DMS 273 (cell line): ENCODE results near the gene DKC1.
"Not testable (repeated sequence)": the region's sequence is repeated elsewhere in the genome, so short reads cannot be mapped to it uniquely, and the experiment has no call there.

ENCODE experiments used
- DNase-seq: peaks from one replicate; lab custom pipeline; 2025; ENCODE audit not compliant: unreplicated experiment; lab: John Stamatoyannopoulos, UW

Gene DKC1

DNA sequence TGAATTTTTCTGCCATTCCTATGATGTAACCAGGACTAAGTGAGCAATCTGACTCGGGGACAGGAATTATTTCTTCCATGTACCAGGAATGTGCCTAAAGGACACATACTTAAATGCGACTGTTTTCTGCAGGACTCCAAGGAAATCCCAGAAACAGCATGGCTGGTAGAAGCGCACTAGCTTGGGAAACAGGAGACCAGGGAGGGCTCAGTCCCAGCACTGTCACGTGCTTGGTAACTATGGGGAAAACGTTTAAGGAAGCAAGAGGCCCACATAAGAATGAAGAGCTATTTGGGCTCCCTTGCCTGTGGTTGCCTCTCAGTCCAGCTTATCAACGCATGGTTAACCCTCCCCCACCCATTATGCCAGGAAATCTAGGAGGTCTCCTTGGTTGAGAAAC is 23.1 kb downstream of the DKC1 start:
- no peak for DNase-seq

GRCh38 chrX:154791467-154791866 is 28.8 kb downstream of the DKC1 start:
- no peak for DNase-seq

DNA sequence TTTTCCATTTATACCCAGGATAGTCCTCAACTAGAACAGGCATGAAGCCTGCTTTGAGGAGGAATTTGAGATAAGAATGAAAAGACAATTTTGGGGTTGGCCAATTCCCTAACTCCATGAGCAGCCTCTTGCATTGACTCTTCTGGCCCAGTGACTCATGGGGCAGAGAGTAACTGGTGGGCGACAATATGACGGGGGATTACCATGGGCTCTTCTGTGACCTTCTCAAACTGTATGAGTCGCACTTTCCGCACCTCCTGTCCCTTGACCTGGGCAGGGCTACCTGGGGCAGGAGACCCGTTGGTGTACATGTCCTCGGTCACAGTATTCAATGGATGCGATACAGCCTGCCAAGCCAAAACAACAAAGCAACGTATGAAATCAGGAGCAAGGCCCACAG is 29.3 kb downstream of the DKC1 start:
- no peak for DNase-seq

GRCh38 chrX:154793084-154793795 is 30.6 kb downstream of the DKC1 start:
- no peak for DNase-seq

DNA sequence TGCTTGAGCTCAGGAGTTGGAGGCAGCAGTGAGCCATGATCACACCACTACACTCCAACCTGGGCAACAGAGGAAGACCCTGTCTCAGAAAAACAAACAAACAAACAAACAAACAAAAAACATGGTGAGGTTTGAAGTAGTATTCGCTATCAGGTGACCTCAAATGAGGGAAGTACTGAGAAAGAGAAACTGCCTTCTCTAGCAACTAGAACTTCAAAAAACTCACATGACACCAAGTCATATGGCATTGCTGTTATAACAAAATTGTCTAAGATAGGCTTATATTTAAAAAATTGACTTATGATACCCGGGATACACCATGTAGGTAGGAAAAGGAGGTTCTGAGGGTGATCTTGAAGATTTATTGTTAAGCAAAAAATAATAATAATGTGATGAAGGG is 32.4 kb downstream of the DKC1 start:
- no peak for DNase-seq

DNA sequence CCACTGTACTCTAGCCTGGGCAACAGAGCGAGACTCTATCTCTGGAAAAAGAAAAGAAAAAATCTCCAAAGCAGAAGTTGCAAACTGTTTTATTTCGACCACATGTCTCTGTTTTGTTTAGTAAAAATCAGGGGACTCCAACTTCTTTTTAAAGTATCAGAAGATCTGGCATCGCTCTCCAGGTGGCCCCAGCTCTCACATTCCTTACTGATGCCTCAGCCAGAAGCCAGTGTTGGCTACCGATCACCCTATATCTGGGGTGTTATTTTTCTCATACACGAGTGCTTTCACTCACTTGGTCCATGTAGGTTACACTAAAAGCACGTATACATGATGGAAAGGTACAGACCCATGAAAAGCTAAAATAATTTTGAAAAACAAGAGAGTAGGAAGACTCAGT is 34.3 kb downstream of the DKC1 start:
- DNase-seq = no peak

GRCh38 chrX:154799556-154800348 is 37.1 kb downstream of the DKC1 start:
- DNase-seq = peak; percentile 60

DNA sequence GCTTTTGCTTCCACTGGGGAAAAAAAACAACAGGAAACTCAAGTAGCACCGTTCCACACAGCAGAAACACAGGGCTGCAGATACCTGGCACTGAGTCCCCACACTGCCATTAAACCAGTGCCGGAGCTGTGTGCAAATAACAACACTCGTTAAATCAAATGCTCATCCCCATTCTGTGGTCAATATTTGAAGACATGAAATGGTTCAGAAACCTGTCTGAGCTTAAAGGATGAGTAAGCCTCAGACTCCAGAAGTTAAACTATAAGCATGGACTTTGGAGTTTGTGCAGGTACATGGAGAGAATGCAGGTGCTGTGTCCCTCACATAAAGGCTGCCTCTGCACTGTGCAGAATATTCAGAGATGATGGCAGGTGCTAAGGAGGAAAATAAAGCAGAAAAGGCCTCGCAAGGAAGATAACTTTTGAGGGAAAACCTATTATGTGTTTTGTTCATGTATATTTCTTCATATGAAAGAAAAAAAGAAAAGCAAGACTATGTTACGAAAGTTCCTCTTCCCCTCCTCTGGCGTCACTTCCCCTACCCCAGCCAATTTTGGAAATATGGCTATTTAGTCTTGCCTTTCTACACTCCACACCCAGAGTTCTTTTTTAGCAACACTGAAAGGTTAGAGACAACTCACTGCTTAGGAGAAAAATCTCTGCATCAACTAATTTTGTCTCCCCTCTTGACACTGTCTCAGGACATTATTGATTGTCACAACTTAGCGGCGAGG is 38.0 kb downstream of the DKC1 start:
- no peak for DNase-seq

GRCh38 chrX:154802947-154803346 is 40.3 kb downstream of the DKC1 start:
- DNase-seq = no peak

DNA sequence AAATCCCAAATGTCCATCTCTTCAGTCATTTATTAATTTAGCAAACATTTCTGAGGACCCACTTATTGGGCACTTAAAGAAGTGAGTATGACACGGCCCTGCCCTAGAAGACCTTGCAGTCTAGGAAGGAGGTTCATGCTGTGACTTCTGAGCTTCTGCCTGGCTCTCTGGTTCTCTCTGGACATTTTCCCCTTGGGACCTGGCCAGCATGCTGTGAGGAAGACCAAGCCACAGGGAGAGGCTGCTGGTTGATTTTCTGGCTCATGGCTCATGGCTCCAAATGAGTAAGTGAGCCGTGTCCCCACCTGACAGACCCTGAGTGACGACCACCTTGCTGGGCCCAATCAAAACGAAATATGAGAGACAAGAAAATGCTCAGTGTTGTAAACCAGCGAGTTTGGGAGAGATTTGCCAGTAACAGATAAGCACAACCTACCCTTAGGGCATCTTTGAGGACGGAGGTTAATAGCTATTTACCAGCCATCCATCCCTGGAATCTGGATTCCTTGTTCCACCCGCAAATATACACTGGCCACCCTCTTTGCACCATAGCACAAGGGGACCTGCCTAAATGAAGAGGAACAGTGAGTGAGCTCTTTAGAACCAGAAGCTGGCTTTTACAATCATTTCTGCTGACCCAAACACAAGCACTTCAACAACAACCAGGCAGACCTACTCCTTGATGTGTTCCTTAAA is 41.7 kb downstream of the DKC1 start:
- DNase-seq = no peak

GRCh38 chrX:154804957-154805695 is 42.5 kb downstream of the DKC1 start, which contains the start of gene MPP1:
Gene MPP1, minus strand, starts transcription at chrX:154805485. Its CDS starts 112 bp downstream, at chrX:154805373.
- DNase-seq = peak; percentile 90

GRCh38 chrX:154805696-154806091 is 43.0 kb downstream of the DKC1 start:
- DNase-seq = no peak

DNA sequence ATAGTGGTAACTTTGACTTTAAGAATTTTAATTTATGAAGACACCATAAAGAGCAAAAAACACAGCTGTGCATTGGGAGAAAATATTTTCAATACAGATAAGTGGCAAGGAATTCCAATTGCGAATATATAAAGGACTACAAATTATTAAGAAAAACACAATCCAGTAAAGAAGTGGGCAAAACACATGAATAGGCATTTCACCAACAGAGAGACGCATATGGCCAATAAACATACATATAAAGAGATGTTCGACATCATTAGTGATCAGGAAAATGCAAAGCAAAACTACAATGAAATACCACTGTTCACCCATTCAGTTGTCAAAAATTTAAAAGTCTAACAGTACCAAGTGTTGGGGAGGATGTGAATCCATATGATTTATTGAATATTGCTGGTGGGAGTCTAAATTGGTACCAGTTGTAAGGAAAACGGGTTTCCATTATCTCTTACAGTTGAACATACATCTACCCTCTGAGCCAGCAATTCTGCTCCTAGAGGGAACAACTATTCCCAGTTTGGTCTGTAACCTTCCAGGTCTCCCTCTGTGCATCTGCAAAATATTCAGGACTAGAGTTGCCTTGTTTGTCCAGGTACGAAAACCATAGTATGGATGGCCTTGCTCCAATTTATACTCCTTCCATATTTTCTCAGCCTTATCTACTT is 44.3 kb downstream of the DKC1 start:
- no peak for DNase-seq

DNA sequence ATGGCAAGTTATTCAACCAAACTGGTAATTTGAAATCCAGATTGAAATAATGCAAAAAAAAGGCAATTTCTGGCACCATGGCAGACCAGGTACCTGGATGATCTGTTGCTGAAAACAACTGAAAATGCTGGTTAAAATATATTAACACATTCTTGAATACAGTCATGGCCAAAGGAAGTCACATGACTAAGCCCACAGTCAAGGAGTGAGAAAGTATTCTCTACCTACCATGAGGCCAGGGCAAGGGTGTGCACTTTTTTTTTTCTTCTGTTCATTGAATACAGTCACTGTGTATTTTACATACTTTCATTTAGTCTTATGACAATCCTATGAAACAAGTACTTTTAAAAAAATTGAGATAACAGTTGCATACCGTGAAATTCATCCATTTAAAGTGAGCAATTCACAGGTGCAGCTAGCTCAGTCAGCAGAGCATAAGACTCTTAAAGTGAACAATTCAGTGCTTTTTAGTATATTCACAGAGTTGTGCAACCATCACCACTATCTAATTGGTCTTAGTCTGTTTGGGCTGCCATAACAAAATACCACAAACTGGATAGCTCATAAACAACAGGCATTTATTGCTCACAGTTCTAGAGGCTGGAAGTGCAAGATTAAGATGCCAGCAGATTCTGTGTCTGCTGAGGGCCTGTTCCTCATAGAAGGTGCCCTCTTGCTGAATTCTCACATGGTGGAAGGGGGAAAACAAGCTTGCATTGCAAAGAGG is 47.4 kb downstream of the DKC1 start:
- no peak for DNase-seq

DNA sequence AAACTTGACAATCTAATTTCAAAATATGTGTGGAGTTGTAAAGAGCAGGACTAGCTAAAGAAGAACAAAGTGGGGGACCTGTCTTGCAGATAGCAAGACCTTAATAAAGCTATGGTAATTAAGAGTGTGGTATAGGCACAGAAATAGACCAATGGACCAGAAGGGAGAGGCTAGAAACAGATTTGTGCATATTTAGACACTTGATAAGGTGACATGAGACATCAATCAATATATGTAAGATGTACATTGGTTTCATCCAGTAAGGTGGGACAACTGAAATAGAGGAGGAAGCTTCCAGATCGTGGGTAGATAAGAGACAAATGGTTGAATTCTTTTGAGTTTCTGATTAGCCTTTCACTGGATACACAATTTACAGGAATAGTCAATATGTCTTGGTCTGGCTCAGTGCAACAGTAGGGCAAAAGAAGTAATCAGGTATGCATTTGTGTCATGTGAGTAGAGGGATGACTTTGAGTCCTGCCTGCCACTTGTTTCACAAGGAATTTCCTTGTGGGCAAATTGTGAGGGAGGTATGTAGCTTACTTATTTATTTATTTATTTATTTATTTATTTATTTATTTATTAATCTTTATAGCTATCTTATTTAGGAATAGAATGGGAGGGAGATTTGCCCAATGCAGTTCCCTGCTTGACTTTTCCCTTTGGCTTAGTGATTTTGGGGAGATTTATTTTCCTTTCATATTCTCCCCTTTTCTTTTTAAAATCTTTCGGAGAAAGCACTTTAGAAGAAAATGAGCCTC is 49.9 kb downstream of the DKC1 start:
- no peak for DNase-seq

- no peak for DNase-seq
These were observed 51.1 kb downstream of the DKC1 start for GRCh38 chrX:154813801-154814200.

DNA sequence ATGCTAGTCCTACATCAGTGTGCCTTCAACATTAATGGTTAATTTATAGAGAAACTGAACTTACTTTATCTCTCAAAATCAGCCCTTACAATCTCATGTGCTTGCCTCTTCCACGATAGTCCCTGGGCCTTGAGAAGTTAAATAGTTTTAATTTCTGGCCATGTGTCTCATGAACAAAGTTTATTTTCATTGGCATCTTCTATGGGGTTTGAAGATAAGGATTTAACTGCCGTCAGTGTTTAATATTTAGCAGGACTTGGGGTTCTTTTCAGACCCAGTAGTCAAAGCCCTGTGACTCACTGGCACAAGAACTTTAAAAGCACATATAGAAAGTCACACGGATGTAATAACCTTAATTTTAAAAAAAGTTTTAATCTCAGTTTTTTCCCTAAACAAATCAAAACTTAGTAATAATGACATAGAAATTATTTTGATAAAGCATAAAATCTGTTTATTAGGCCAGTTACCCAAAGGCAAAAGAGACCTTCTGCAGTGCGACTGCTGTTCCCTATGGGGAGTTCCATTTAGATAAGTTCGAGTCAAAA is 52.7 kb downstream of the DKC1 start:
- DNase-seq = no peak

- DNase-seq = not testable (repeated sequence)
These were observed 53.7 kb downstream of the DKC1 start for GRCh38 chrX:154816326-154816898.
